ENCODE results near the gene DCAF4.

Gene DCAF4, protein sequence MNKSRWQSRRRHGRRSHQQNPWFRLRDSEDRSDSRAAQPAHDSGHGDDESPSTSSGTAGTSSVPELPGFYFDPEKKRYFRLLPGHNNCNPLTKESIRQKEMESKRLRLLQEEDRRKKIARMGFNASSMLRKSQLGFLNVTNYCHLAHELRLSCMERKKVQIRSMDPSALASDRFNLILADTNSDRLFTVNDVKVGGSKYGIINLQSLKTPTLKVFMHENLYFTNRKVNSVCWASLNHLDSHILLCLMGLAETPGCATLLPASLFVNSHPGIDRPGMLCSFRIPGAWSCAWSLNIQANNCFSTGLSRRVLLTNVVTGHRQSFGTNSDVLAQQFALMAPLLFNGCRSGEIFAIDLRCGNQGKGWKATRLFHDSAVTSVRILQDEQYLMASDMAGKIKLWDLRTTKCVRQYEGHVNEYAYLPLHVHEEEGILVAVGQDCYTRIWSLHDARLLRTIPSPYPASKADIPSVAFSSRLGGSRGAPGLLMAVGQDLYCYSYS

DNA sequence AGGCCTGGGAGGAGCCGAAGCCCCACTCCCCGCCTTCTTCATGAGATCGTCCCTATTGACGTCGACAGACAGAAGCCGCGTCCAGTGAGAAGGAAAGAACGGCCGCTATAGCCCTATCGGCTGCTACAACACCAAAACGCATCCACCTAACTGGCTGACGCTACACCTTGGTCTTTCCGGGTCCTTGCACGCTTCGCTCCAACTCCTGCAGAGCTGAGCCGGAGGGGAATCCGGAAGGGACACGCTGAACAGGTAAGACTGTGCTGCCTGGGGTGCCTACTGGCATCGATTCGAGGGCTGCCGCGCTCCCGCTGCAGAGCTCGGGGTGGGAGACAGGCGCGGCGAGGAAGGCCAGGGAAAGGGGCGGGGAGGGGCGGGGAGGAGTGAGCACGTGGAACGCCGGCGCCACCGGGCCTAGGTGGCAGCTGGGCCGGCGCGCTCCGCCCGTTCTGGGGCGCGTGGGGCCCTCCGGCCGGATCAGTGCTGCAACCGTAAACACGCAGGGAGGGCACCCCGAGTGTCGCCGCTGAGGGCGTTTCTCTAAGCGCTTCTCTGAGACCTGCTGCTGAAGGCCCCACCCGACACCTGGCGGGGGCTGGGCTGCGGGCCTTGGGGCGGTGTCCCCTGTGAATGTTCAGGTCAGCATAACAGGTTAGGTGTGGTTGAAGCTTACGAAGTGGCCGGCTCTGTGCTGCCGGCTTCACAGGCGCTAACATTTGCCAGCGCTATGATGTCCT lies at the start of gene DCAF4:
DCAF4 (plus strand) TSS at position 173 of the 737 bp plus-strand sequence. CDS start 11,515 bp downstream, outside the sequence.
- DNase-seq, result peak; percentile 96 to 98

DNA sequence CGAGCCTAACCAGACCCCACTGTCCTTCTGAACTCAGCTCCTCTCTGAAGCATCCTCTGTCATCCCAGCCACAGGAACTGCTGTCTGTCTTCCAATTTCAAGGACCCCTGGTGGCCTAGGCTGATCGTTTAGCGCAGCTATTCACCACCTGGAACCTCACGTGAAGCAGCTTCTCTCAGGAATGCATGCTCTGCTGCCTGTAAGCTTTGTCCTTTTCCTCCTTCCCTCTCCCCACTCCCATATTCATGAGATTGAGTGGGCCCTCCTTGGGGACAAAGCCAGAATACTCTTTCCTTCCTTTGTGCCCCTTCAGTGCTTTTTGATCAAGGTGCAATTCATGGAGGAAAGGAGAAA lies 49.6 kb upstream of the DCAF4 start:
- DNase-seq, result no peak

DNA sequence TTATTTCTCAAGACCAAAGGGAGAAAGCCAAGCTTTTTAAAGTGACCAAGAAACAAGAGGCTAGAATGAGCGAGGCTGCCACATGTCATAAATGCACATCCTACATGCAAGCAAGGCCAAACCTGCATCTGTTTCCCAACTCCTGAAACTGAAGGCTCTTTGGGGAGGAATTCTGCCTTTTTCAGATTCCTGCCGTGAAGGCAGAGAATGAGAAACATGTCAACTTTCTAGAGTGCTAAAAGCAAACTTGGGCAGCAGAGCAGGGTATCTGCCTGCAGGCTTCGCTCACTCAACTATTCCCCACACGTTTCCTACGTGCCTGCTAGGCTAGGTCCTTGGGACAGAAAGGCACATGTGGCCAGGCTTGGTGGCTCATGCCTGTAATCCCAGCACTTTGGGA lies 47.5 kb upstream of the DCAF4 start:
- no peak for DNase-seq

DNA sequence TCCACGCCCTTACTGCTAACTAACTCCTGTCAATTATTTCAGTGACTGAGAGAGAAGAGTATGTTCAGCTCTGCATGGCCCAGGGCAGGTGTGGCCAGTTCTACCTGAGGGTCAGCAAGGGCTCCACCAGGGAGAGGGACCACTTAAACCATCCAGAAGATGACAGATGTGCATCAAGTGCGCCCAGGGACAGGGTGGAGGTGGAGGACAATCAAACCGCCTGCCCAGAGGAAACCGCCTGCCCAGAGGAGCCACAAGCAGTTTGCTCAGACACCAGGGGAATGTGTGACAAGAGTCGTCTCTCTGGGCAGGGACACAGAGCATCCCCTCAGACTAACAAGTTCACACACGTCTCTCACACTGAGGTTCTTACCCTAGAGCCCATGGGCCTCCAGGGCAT lies 46.8 kb upstream of the DCAF4 start:
- no peak for DNase-seq

DNA sequence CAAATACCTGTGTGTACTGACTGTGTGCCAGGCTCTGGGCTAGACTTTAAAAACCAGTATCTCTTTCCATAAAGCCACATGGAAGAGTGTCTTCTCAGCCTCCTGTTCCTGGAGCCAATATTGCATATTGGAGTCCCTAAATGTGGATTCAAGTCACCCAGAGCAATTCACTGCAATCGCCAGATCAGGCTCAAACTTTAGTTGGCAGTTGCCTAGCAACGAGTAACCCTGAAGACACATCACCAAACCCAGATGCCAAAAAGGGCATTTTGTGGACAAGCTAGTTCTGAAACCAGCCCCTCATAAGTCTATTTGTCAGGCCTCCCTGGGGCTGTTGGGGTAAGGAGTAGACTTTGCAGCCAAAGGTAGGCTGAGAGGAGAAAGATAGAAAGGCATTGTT lies 46.1 kb upstream of the DCAF4 start:
- DNase-seq, result no peak

DNA sequence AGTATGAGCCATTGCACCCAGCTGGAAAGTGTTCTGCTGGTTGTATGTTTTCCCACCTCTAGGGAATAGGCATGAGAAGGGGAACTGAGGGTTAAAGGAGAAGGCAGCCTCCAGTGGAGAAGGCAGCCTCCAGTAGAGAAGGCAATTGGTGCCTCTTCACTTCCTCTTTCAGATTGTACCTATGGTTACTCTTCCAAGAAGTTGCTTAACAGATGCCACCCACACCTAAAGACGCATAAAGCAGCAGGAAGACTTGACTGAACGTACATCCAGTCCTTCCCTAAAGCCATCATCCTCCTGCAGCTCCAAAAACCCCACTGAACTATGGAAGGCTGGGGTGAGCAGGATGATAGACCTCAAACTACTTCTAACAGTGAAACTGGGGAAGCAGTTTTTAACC lies 45.4 kb upstream of the DCAF4 start:
- DNase-seq, result no peak

DNA sequence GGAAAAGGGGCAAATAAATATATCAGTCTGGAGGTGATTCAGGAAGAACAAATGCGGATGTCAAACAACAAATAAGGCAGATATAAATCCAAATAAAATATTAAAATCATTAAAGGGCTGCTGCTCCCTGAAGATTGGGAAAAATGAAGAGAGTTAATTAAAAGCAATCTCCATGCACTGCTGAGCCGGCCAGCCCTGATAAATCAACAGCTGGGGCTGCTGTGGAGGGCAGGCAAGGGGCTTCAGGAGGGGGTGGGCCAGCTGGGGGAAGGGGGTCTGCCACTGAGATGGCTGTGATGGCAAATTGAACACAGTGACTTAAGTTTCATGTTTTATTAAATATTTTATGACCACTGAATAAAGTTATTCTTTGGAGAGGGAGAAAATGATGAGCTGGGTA lies 44.7 kb upstream of the DCAF4 start:
- DNase-seq, result no peak

DNA sequence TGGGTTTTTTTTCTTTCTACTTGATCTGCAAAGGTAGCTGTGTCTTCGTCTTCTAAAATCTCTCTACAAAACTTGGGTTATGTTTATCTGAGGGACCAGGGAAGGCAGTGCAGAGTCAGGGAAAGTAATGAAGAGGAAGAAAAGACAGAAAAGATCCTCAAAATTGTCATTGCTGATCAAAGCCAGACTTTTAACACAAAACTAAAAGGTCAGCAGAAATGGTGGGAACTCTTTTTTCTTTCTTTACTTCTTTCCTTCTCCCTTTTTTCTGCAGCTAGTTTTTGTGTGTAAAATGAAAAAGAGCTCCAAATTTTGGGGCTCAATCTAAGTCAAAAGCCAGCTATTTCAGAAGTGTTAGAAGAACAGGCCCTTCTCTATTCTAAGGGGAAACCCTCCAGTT lies 44.2 kb upstream of the DCAF4 start:
- DNase-seq, result no peak

DNA sequence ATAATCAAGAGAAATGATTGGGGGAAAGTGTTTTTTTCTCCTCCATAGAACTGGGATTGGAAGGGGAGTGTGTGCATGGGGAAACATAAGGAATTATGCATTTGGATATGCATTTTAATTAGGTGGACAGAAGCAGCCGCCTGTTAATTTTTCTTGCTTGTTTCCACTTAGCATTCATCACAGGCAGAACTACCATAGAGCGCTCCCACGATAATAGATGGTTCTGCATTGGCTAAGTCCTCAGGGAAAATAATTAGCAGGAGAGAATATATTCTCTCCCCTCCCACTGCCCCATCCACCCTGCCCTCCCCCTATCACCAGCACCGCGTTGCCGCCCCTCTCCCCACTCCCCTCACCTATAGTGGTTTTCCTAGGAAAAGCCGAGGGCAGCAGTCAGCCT lies 43.8 kb upstream of the DCAF4 start:
- no peak for DNase-seq

DNA sequence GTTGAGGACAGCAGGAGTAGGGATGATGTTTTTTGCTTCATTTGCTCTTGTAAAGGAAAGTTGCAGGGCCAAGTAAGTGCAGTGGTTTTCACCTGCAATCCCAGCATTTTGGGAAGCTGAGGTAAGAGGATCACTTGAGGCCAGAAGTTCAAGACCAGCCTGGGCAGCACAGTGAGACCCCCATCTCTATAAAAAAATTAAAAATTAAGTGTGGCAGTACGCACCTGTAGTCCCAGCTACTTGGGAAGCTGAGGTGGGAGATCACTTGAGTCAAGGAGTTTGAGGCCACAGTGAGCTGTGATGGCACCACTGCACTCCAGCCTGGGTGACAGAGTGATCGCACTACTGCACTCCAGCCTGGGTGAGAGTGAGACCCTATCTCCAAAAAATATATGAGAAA lies 43.2 kb upstream of the DCAF4 start:
- no peak for DNase-seq

DNA sequence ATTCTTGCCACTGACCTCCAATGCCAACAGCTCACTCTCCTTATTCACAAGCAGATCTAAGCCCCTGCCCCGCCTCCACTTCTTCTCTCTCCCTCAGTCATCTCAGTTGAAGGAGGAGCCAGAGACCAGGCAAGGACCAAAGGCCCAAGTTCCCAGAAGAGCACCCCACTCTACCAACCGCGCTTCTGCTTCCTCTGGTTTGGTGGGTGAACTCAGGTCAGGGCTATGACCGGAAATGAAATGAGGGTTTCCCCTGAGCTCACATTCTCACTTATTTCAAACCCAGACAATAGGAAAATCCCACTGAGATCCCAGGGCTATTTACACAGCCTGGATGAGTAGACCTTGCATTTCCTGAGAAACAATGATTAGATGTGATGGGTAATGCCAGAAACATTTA lies 42.3 kb upstream of the DCAF4 start:
- DNase-seq, result no peak

DNA sequence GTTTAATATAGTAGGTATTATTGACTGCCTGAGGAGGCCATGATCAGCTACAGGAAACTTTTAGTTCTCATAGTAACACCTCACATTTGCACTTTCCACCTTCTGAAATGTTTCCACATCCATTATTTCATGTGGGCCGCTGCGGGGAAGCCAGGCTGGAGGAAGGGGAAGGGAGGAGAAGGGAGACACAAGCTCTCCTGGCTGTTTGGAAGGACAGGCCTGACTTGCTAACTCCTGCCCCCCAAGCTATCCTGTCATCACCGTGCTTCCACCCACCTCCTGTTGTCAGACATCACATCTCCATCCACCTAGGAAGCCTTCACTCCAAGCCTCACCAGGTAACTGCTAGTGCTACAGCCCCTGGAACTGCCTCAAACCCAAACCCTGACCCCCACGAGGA lies 41.9 kb upstream of the DCAF4 start:
- DNase-seq, result no peak

DNA sequence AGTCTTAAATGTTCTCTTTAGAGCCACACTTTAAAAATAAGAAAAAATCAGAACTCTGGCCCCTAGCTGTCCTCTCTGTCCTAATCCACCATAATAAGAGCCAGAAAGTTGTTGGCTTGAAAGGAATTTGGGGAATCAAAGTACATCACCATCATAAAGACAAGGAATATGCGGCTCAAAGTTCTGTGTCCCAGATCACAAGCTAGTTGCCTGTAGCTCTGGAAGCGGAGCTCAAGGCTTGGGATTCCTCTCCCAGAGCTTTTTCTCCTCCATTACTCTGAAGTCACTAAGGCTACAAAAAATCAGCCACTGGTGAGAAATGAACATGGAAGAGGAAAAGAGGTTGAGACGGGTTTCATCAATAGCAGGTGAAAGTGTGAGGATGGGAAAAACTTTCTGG lies 38.8 kb upstream of the DCAF4 start:
- no peak for DNase-seq

DNA sequence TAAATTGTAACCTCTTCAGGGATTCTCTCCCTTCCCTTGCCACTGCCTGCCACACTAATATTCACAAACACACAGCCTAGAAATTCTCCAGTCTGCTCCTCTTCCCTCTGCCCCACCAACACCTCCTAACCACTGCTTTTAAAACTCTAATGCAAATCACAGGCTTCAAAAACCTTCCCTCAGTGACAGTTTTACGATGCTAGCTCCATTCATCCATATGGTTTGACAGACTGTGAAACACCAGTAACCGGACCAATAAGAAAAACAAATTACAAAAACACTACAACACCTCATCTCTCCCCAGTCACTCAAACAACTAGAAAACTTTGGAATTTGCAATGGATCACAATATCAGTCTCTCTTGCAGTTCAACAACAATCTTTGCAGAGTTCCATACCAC lies 38.1 kb upstream of the DCAF4 start:
- no peak for DNase-seq

DNA sequence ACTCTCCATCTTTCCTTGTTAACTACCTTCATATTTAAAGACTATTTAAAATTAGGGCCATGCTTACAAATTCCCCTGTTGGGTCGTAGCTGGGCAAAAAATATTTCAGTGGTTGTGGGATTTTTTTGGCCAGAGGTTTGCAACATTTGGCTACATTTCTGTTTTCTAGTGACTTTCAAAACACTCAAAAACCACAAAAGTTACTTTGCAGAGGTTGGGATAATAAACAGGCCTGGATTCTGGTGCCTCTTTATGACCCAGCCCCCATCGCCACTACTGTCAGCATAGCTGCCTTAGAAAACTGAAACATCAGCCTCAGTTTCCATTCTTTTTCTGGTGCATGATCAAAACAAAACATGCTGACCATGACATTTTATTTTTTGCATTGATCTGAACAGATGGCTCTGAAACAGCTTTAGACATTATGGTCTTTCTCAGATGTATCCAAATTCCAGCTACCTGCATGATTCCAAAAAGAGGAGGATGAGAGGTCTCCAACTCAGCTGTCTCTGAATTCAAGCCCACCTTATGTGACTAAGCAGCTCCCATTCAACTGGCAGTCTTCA lies 37.5 kb upstream of the DCAF4 start:
- DNase-seq, result no peak

DNA sequence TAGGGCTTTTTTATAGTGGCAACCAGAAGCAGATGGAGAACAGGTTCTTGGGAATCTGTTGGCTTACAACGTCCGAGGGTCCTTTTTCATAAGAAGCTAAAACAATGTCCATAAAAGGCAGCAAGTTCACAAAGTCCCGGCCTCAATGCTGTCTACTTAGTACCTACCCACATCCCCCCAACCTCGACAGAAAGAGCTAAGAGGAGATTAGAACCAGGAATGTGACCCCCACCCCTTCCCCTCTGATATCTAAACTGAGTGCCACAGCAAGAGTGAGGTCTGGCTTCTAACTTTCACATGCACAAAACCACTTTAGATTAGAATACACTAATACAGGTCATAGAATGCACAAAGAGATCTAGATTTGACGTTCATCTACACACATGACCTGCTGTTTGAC lies 36.9 kb upstream of the DCAF4 start:
- no peak for DNase-seq

DNA sequence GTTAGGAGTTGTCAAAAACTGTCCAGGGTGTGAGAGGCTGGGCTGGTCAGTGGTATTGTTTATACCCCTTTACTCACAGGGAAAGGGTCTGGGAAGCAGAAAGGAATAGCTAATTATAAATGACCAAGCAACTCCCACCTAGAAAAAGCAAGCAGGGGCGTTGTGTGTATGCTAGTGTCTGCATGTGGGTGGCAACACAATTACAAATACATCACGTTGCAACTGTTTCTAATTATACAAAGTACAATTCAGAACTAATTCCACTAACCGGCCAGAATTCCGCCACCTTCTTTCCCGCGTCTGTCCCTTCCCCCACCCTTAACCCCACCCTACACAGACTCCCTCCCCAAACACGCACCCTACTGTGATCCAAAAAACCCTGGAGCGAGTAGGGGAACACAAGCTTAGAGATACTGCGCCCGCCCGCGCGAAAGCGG lies 34.6 kb upstream of the DCAF4 start:
- no peak for DNase-seq

DNA sequence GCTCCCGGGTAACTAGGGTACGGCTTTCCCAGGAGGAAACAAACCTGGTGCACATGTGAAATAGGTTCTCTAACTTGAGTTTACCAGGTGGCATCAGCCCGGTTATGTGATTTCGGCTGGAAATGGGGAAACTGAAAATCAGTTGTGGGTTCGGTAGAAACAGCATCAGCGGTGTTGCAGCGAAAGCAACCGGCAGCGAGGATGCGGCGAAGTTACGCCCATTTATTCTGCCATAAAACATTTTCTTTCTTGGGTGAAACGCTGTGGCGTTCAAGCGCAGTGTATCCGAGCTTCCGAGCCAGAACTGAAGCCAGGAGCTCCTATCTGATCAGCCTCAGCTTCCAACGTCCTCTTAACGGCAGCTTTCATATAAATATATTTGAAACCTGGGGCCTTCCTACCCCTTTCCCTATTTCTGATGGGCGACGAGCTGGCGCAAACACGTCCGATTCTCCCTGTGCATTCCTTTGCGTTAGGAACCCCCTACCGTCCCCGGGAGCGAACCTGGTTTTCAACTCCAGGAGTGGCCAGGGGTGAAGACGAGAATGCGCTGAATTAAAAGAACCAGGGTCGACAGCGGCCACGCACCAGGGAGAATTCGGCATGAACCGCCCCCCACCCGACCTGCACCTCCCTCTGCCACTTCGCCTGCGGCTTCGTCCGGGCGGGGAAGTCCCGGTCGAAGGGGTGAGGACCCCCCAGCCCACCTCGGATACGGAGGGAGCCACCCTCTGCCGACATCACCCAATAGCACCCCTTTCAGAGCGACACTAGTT lies 34.0 kb upstream of the DCAF4 start:
- no peak for DNase-seq

DNA sequence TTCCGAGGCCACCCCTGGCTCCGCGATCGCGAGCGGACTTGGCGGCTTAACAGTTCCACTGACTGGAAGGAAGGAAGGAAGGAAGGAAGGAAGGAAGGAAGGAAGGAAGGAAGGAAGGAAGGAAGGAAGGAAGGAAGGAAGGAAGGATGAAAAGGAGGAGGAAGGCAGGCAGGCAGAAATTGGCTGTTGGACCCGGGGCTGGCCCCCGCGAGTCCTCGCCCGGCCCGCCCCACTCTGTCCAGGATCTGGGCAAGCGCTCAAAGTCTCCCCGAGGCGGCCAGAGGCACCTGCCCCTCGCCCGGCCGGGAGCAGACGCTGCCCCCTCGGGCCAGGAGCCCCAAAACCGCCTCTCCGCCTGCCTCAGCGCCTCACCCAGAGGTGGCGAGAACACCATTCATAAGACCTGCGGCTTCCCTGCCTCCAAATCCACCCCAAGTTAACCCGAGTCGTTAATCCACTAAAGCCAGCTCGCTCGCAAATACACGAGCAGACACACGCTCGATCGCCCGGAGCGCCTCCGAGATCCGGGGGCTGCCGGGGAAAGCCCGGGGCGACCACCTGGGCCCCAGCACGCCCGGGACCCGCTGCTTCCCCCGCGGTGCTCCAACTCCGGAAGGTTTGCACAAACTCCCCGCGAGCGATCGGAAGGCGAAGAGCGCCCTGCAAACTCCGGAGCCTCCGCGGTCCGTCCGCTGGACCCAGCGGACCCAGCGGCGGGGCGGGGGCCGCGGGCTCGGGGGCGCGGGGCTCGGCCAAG lies 33.2 kb upstream of the DCAF4 start:
- DNase-seq, result peak in 1 of 2 experiments; percentile 2

DNA sequence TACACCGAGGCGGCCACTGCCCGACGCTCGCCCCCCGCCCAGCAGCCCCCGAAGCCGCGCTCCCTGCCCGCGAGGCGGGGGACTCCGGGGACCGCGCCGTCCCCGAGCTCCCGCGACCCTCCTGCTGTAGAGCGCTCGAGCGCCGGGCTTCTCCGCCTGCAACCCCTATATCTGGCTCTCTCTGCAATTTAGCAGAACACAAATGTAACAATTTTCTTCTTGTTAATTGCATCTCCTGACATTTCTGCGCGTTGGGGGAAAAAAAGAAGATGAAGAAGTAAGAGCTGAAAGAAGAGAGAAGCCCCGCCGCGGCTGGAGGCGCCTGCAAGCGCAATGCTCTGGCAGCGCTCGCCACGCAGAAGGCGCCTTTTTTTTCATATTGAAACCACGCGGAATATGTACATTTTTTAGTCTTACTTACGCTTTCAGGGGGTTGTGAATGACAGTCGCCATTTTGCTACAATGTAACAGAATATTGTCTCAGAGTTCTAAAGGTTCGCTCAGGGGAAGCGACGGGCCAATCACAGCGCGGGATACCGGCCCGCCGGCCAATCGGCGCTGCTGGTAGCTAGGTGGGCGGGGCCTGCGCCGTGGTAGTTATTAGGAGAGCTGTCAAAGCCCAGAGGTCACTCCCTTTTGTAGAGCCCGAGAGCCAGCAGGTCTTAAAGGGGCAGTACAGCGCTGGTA lies 32.5 kb upstream of the DCAF4 start, which contains the start of gene DPF3:
DPF3 (minus strand) TSS at position 466 of the 687 bp plus-strand sequence; CDS start at position 453, 13 bp downstream.
- DNase-seq, result peak; percentile 93 to 95

DNA sequence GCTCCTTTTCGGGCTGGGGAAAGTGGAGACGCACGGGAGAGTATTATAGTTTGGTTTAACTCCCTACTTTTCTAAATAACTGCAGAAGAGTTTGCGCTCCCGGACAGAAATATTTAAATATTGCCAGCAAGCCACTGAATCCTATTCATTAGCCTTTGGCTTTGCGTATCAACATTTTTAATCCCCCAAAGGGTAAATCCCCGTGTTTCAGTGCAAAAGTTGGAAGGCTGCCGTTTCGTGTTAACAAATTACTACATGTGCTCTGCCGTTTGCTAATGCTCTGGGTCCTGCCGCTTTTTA lies 32.0 kb upstream of the DCAF4 start:
- no peak for DNase-seq

Measured in SHP77 (cell line).